Astrocyte of the cerebellum (primary cell): ENCODE measurements around the gene SNIP1.

Source experiments
- DNase-seq: peaks from one replicate; pipeline ENCODE4 v3.0.0-alpha.2; 2011; ENCODE audit warnings: low read depth
- H3K4me3 ChIP-seq: 2 replicates; pipeline ENCODE4 v1.5.1; 2011; ENCODE audit warnings: mild to moderate bottlenecking, low read depth, low read length, moderate library complexity
- CTCF ChIP-seq: IDR thresholded peaks from 2 replicates; pipeline ENCODE4 v1.5.1; 2012; ENCODE audit warnings: low read length, low read depth, moderate library complexity, mild to moderate bottlenecking; ENCODE audit errors: missing control alignments
- in situ Hi-C: cut with HindIII; loops from 2 replicates; pipeline ENCODE4 v1.10.0; 2017; ENCODE audit warnings: low sequenced_read_pairs

The SNIP1 gene

GRCh38 chr1:37559080-37559479 is 5.0 kb upstream of the SNIP1 start:
- in situ Hi-C loops, result loop anchor here (10.0 kb wide), 1 partner anchor 64 kb away; no protein-coding TSS in a partner anchor
- TF ChIP-seq CTCF, result no peak
- no peak overlapping the region for H3K4me3 ChIP-seq
- DNase-seq, result no peak

- no peak for TF ChIP-seq CTCF
- DNase-seq, result no peak
- in situ Hi-C loops, result loop anchor here (10.0 kb wide), 1 partner anchor 64 kb away; no protein-coding TSS in a partner anchor
- no peak overlapping the region for H3K4me3 ChIP-seq
Measured at GRCh38 chr1:37558411-37558810, 4.3 kb upstream of the SNIP1 start.

- in situ Hi-C loops, result loop anchor here (10.0 kb wide), 1 partner anchor 63 kb away; no protein-coding TSS in a partner anchor
- no peak for DNase-seq
- no peak for TF ChIP-seq CTCF
- H3K4me3 ChIP-seq, result peak overlapping the region; percentile 50
Measured at GRCh38 chr1:37557402-37557801, 3.3 kb upstream of the SNIP1 start.

- DNase-seq, result peak; percentile 76
- in situ Hi-C loops, result loop anchor here (10.0 kb wide), 1 partner anchor 62 kb away; no protein-coding TSS in a partner anchor
- H3K4me3 ChIP-seq, result peak within 1 kb of the TSS; percentile 50
- TF ChIP-seq CTCF, result no peak
Measured at GRCh38 chr1:37556712-37557196, 2.7 kb upstream of the SNIP1 start, which contains the start of gene DNALI1. Gene DNALI1 (plus strand): TSS chr1:37556940. CDS start chr1:37556995, 55 bp downstream.

- peak overlapping the region; percentile 98 for H3K4me3 ChIP-seq
- no peak for DNase-seq
- no peak for TF ChIP-seq CTCF
- in situ Hi-C loops, result loop anchor here (10.0 kb wide), 1 partner anchor 59 kb away; no protein-coding TSS in a partner anchor
Measured at GRCh38 chr1:37553598-37553926, 531 bp downstream of the SNIP1 start.

GRCh38 chr1:37549341-37549740 is 4.8 kb downstream of the SNIP1 start:
- H3K4me3 ChIP-seq, result no peak overlapping the region
- DNase-seq, result no peak
- no peak for TF ChIP-seq CTCF
- in situ Hi-C loops, result no loop called here
